Testis (tissue), 2 donors: ENCODE results near the gene ZNF892.

Experiments used
- CTCF ChIP-seq, 3 experiments: fragments of 450-650 bp in 2 of 3; fragments of 200-600 bp in 1 of 3; sonication (generic) in 1 of 3; IDR thresholded peaks; one replicate each; pipeline ENCODE4 v1.5.1; 2016 to 2019; ENCODE audit warnings: antibody characterized with exemption in 3 of 3, mild to moderate bottlenecking in 2 of 3, moderate library complexity in 1 of 3
- POLR2A ChIP-seq: fragments of 450-650 bp; IDR thresholded peaks from one replicate; pipeline ENCODE4 v1.6.1; 2017; ENCODE audit warnings: antibody characterized with exemption, mild to moderate bottlenecking, moderate library complexity

DNA sequence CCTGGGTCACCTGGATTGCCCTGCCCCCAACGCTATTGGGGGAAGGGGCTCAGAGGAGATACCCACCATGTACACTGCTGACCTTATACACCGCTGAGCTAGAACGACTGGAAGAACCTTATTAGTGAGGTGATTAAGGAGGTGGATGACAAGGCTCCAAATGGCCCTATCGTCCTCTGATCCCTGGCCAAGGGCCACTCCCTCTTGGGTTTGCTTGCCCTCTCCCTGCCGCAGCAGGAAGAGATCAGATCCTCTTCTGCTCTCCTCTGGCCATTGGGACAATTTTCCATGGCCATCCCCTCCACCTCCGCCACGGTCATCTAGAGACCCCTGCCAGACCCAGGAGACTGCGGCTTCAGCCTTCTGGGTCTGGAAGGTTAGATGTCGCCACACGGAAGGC, 48.9 kb upstream of the ZNF892 start:
- TF ChIP-seq CTCF (IDR thresholded peaks at IDR 0.05) (no peak), POLR2A (no peak)
